CD4-positive, alpha-beta T cell treated with Interferon gamma for 1 hour (primary cell): Measurements from ENCODE around the gene TEX26.

Source experiments
- DNase-seq: peaks from one replicate; pipeline ENCODE4 v3.0.0-alpha.2; 2020

The TEX26 gene

DNA sequence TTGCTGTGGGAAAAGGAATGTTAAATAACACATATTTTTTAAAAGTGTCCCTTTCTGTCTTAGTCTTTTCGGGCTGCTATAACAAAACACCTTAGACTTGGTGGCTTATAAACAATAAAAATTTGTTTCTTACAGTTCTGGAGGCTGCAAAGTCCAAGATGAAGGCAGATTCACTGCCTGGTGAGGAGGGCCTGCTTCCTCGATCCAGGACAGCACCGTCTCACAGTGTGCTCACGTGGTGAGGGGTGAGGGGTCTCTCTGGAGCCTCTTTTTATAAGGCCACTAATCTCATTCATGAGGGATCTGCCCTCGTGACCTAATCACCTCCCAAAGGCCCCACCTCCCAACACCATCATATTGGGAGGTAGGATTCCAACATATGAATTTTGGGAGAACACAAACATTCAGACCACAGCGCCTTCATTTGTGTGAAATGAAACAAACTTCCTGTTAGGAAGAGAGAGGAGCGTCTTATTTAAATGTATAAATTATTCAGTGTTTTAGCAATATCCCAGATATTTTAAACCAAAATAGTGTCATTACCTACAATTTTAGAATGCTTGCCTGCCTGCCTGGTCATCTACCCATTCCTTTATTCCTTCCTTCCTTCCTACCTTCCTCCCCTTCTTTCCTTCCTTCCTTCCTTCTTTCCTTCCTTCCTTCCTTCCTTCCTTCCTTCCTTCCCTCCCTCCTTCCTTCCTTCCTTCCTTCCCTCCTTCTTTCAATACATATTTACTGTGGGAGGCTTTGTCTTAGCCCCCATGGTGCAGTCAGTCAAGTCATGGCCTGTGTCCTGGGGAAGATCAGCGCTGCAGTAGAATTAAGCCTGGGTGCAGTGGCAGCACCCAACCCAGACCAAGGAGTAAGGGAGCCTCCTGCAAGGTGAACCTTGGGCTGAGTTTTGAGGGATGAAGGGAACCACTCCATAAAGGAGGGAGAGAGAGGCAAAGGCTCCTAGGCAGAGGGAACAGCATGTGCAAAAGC lies 84.2 kb downstream of the TEX26 start:
- DNase-seq: no peak

DNA sequence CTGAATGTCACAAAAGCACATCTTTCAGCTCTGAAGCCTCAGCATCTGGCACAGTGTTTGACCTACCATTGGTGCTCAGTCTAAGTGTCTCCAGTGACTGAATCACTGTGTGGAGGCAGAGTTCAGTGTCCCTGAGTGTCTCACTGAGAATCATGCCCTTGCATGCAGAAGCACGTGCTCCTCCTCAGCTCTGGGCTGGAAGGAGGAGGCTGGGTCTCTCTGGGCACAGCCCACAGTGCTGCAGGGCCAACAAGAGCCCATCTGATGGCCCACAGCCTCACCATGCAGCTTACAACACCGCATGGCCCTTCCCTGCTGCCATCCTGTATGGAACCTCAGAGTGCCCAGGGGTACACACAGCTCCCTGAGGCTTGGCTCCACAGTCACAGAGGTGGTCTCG lies 86.1 kb downstream of the TEX26 start:
- DNase-seq: no peak

DNA sequence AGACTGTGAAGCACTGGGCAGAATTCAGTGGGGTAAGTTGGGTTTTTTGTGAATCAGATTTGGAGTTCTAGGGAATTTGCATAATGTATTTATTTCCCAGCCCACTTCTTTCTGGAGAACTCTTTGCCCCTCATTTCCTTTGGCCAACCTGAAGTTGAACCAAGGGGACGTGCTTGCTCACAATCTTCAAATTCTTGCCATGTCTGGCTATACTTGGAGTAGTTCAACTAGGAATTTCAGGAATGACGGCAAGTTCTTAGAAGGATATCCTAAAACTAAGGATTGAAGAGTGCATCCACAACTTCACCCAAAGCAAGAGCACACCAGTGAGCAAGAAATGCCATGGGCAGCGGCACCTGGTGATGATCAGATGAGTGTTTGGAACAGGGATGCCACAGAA lies 88.5 kb downstream of the TEX26 start:
- no peak for DNase-seq

DNA sequence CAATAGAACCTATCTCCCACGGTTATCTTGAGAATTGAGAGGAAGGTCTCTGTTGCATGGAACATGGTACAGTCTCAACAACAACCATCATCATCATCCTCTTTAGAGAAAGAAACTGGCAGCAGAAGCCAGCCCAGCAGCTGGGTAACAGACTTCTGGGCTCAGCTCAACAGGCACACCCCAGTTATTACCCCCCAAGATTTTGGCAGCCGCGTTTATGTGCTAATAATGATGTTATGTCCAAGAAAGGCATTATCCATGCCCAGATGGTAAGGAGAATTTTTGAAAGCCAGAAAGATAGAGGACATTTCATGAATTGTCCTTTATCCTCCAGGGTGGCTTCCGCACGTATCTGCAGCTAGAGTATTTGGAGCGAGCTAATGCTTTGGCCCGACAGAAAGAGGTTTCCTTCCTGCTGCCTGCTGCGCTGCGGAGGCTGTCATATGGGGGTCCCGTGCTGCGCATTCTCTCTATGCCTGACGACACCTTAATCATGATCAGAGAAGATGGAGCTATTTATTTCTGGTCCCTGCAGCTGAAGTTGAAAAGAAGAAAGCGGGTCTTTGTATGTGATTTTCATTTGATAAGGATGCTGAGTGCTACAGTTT lies 89.9 kb downstream of the TEX26 start:
- no peak for DNase-seq

DNA sequence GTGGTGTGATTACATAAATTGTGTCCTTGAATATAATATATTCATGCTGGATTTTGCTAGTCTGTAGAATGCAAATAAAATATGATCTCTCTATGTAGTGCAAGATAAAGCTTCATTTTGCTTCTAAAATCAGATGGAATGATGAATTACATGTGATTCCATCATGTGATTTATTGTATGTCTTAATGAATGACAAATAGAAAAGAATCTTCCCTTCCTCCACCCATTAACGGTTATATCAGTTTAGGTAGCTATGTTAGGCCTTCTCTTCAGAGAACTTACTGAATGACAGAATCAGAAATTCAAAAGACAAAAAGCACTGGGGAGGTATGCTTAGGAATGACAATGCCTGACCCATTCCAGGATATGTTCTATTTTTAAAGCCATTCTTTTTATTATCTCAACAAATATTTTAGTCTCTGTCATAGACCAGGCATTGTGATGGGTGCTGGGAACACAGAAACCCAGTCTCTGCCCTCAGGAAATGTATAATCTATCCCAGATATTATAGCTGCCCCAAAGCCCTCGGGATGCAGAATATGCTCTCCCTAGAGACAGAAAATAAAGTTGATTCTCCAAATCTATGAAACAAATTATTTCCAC lies 90.6 kb downstream of the TEX26 start:
- DNase-seq: no peak
